ENCODE measurements around the gene SPATA6.
"Not testable (repeated sequence)": the region's sequence is repeated elsewhere in the genome, so short reads cannot be mapped to it uniquely, and the experiment has no call there.

Gene SPATA6

DNA sequence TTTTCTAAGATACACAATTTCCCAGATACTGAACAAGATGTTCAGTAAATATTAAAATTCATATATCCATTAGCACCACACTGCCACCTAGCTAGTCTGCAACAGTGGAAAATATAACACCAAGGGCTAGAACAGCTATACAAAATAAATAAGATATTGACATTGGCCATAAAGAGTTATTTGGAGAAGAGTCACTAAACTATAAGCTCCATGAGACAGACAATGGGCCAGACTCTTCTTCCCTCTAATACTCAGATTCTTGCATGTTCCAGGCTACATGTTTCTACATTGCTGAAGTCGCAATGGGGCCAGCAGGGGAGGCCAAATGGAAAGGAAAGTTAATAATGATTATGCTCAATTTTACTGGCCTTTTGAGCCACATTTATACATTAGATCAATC lies 21.5 kb downstream of the SPATA6 start:
- no peak for DNase-seq

DNA sequence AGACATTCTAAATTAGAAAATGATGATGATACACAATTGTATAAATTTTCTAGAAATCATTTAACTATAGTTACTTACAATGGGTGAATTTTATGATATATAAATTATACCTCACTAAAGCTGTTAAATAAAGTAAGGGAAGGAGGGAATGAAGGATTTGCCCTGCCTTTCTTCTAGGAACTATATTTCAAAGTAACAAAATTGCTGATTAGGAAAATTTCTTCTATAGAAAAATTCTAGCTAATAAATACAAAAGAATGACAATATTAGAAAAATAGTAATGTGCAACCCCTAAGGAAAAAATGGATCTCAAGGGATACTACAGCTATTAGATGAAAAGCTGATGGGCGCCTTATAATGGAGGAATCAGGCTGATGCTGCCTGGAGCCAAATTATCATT lies 23.1 kb downstream of the SPATA6 start:
- no peak for DNase-seq

DNA sequence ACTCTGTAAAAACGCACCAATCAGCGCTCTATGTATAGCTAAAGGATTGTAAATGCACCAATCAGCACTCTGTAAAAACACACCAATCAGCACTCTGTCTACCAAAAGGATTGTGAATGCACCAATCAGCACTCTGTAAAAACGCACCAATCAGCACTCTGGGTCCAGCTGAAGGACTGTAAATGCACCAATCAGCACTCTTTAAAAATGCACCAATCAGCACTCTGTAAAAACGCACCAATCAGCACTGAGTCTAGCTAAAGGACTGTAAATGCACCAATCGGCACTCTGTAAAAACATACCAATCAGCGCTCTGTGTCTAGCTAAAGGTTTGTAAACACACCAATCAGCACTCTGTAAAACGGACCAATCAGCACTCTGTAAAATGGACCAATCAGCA lies 27.8 kb downstream of the SPATA6 start:
- DNase-seq: not testable (repeated sequence)

DNA sequence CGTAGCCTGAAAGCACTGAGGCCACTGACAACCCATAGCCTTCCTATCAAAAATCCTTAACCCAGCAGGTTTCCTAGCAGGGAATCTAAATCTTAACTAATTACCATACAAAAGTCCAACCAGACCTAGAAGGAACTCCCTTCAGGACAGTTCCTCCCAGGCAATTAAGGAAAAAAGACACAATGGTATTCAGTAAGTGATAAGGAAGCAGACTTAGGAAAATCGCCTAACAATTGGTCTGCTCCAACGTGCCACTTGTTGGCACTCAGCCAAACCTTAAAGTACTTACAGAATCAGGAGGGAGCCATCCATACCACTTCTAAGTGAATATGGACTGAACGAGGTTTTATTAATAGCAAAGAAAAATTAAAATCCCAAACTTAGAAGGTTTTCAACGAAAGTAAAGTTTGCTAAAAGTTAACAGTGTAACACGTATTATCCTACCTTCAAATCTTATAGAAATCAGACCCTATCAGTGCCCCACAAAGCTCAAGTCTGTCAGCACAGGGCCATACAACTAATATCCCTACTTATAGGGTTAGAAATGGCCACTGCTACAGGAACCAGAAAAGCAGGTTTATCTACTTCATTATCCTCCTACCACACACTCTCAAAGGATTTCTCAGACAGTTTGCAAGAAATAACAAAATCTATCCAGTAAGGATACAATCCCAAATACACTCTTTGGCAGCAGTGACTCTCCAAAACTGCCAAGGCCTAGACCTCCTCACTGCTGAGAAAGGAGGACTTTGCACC lies 29.0 kb downstream of the SPATA6 start:
- DNase-seq: no peak

DNA sequence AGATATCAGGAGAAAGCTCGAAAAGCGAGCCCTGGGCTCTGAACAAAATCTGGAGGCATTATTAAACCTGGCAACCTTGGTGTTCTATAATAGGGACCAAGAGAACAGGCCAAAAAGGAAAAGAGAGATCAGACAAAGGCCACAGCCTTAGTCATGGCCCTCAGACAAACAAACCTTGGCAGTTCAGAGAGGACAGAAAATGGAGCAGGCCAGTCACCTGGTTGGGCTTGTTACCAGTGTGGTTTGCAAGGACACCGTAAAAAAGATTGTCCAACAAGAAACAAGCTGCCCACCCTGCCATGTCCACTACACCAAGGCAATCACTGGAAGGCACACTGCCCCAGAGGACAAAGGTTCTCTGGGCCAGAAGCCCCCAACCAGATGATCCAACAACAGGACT lies 31.2 kb downstream of the SPATA6 start:
- not testable (repeated sequence) for DNase-seq

DNA sequence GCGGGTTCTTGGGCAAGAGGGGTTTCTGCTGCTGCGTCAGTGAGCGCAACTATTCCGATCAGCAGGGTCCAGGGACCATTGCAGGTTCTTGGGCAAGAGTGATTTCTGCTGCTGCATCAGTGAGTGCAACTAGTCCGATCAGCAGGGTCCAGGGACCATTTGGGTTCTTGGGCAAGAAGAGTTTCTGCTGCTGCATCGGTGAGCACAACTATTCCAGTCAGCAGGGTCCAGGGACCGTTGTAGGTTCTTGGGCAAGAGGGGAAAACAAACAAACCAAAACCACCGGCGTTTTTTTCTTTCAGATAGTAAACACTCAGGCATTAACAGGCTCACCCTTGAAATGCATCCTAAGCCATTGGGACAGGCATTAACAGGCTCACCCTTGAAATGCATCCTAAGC lies 32.6 kb downstream of the SPATA6 start:
- DNase-seq: no peak

DNA sequence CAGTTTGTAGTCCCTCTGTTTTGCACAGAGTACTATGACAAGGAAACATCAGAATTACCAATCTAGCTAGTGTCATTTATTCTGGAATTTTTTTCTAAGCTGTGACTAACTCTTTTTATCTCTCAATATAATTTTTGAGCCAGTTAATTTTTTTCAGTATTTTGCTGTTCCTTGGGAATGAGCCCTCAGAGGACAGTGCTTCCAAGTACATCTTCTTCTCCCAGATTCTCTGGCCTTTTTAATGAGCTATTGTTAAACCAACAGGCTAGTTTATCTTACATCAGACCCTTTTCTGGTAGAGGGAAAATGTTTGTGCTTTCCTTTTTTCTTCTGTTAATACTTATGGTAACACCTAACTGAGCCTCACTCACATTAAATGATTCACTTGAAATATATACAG lies 34.6 kb downstream of the SPATA6 start:
- not testable (repeated sequence) for DNase-seq

DNA sequence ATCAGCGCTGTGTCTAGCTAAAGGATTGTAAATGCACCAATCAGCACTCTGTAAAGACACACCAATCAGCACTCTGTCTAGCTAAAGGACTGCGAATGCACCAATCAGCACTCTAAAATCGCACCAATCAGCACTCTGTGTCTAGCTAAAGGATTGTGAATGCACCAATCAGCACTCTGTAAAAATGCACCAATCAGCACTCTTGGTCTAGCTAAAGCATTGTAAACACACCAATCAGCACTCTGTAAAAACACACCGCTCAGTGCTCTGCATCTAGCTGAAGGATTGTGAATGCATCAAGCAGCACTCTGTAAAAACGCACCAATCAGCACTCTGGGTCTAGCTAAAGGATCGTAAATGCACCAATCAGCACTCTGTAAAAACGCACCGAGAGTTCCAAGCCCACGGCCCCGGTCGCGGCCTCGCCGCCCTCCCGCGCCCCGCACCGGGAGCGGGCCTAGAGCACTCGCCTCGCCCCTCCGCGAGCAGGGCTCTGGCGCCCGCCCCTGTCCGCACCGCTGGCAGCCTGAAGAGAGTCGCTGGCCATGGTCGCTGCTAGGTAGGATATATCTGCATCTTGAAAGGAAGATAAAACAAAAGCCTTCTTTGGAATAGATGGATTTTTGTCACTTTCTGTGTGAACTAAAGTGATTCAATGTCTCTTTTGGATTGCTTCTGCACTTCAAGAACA lies 36.5 kb downstream of the SPATA6 start:
- DNase-seq: not testable (repeated sequence)

DNA sequence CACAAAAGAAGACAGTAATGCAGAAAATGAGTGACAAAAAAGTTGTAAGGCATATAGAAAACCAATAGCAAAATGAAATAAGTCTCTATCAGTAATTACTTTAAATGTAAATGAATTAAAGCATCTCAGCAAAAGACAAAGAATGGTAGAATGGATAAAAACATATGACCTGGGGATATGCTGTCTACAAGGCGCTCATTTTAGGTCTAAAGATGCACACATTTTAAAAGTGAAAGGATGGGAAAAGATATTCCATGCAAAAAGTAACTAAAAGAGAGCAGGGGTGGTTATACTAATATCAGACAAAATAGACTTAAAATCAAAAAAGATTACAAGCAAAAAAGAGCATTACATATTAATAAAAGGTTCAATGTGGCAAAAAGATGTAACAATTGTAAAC lies 41.2 kb downstream of the SPATA6 start:
- no peak for DNase-seq

DNA sequence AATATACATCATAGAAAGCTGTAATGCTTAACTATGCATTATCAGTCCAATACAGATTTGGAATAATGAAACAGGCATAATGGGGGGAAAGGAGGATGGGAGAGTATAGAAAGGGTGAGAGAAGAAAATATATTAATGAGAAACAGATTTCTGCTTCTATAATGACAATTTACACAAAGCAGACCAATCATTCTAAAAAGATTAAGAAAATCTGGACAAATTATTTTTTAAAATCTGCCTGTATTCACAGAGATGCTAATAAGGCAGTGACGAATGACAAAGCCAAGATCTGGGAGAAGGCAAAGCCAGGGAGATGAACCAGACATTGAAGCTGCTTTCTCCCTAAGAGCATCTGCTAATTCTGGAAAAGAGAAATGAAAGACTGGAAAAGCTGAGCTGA lies 50.0 kb downstream of the SPATA6 start:
- no peak for DNase-seq

DNA sequence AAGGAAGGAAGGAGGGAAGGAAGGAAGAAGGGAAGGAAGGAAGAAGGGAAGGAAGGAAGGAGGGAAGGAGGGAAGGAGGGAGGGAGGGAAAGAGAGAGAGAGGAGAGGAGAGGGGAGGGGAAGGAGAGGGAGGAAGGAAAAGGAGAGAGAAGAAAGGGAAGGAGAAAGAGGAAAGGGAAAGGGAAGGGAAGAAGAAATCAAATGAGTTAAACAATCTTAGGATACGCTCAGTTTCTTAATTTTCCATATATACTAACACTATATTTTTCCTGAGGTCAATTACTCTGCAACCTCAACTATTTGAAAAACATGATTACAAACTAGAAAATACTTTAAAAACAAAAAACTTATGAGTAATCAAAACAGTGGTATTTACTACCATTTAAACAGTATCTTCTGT lies 53.3 kb downstream of the SPATA6 start:
- DNase-seq: no peak

DNA sequence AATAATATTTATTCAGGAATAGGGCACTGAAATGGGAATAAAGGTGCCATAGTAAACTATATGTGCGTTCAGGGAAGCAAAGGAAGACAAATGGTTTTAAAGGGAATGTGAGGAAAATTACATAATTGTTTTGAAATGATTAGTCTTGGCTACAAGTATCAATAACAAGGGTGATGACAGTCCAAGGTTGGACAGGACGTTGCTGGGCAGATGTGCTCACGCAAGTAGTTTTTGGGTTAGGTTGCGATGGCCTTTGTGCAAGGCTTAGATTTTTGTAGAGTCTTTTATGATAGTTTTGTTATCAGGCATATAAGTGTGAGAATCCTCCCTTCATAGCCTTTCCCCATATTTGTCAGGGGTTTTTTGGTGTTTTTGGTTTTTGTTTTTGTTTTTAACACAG lies 57.0 kb downstream of the SPATA6 start:
- no peak for DNase-seq

DNA sequence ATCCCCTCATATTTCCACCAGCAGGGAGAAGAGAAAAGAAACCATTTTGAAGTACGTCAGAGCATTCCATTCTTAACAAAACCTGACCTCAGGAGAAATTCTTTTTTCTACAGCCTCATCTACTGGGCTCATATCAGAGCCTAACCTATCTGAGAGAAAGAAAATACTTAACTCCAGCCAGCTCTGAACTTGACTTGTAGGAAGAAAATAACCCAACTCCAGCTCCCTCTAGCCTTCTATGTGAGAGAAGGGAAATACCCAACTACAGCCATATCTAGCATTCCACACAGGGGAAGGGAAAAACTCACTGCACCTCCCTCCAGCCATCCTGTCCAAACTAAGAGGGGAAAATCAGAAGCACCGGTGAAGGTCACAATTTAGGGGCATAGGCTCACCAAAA lies 57.7 kb downstream of the SPATA6 start:
- DNase-seq: no peak

DNA sequence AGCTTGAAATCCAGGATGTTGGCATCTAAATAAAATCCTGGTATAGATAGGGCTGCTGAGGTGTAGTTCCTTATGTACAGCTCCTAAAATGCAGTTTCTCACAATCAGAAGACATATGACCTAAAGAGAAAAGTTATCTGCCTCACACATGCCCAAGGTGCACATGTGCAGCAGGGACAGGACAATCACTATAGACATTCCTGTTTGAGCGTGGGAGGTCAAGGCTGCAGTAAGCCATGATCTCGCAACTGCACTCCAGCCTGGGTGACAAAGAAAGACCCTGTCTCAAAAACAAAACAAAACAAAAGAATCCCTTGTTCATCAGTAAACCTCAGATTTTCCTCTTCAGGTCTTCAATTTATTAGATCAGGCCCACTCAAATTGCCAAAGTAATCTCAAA lies 66.1 kb downstream of the SPATA6 start:
- DNase-seq: no peak

DNA sequence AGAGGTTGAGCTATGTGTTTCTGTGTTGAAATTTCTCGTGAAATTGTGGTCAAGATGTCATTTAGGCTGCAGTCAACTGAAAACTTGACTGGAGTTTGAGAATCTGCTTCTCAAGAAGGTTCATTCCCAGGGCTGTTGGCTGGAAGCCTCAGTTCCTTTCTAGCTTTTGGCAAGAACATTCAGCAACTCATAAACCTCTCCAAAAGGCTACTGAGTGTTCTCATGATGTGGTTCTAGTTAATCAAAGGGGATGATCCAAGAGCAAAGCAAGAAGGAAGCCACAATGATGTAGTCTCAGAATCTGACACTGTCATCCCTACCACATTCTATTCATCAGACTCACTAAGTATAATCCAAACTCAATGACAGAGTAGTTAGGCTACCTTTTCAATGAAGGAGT lies 66.6 kb downstream of the SPATA6 start:
- DNase-seq: no peak

DNA sequence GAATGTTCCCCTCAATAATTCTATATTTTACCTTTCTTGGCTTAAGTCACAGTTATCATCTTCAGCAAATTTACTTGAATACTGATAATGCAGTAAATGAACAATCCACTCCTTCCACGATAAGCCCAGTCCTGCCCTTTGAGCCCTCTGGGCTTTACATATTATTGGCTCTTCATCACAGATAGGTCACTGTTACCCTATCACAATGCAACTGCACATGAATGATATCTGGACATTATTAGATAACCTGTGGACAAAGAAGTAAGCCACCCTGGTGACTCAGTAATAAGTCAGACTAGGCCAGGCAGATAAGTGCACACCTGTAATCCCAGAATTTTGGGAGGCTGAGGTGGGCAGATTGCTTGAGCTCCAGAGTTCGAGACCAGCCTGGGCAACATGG lies 69.4 kb downstream of the SPATA6 start:
- DNase-seq: no peak

DNA sequence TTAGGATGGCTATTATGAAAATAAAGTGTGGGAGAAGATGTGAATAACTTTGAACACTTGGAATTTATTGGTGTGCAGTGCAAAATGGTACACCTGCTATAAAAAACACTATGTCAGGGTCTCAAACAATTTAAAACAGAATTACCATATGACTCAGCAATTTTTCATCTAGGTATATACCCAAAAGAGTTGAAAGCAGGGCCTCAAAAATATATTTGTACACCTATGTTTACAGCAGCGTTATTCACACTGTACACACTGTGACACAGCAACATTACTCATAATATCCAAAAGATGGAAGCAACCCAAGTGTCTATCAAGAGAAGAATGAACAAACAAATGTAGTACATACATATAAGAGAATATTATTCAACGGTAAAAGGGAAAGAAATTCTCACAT lies 75.8 kb downstream of the SPATA6 start:
- no peak for DNase-seq

DNA sequence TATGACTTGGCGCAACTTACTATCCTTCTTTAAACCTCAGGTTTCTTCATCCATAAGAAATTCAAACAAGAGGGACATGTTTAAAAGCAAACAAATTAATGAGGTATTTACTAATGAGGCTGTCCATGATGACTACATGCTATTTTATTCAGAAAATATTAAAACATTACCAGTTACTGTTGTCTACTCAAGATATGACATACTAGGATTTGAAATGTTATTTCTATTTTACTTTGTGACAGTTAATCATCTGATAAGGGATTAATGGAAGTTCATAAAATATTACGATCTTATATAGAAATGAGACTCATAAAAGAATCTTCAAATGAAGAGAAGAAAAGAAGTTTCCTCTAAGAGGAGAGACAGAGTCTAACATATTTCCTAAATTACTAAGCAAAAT lies 80.1 kb downstream of the SPATA6 start:
- DNase-seq: no peak

DNA sequence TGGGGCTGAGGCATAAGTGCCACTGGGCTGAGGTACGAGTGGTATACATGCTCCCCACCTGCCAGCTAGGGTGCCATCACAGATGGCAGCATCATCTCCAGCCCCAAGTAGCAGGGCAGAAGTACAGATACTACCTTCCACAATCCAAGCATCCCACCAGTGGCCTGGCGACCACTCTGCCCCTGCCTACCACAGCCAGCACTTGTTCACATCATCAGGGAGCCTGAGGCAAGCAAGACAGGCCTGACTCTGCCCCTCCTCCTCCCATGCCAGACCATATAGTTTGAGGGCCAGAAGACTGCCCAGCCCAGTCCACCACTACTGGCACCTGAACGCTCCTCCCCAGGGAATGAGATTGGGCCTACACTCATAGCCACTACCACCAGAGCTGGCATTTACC lies 84.6 kb downstream of the SPATA6 start:
- no peak for DNase-seq

DNA sequence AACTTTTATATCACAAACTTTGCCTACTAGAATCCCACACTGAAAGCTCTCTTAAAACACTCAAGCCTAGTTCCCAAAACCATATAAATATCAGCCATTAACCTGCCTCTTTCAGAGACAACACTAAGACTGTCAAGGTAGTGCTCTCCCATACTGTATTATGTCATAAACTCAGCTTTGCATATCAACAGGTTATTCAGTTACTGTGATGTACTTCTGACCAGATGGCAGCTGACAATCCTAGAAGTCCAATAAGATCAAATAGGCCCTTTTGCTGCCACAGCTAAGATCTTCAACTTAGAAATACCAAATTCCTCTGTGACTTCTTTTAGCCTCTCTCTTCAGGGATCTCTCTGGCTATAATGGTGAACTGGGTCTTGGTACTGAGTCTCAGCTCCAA lies 97.2 kb downstream of the SPATA6 start:
- DNase-seq: no peak

DNA sequence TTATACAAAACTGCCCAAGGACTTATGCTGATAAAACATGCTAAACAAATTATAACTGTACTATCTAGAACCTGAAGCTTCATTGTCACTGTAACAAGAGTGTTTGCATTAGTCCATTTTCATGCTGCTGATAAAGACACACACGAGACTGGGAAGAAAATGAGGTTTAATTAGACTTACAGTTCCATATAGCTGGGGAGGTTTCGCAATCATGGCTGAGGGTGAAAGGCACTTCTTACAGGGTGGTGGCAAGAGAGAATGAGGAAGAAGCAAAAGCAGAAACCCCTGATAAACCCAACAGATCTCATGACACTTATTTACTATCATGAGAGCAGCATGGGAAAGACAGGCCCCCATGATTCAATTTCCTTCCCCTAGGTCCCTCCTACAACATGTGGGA lies 100.4 kb downstream of the SPATA6 start:
- no peak for DNase-seq

DNA sequence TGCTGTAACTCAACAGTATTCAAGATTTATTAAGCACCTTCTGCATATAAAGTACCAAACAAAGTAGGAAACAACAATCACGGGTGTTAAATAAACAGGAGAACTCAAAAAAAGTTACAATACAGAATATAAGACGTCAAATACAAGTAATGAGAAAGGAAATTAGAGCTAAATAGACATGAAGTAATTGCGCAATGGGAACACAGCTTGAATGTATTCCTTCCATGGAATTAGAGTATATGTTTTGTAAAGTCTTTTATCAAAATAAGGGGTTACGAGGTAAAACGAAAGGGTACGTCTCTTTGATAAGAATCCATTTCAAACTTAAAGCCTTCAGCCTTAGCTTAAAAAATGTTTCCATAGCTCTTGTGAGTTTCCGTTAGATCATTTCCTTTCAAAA lies 109.1 kb downstream of the SPATA6 start:
- no peak for DNase-seq

DNA sequence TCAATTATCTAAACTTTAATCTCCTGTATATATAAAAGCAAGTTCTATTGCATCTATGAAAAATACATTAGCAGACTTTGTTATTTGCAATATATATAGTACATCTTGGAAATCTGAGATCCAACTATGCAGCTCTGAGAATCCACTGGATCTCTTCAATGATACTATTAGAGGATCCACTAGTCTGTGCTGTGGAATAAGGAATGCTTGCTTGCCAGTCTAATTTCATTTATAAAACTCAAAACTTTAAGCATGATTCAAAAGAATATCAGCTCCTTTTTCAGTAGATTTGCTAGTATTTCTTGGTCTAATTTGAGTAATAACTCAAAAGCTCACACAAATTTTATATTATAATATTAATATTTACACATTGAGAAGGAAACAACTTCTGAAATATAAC lies 115.1 kb downstream of the SPATA6 start:
- DNase-seq: no peak

DNA sequence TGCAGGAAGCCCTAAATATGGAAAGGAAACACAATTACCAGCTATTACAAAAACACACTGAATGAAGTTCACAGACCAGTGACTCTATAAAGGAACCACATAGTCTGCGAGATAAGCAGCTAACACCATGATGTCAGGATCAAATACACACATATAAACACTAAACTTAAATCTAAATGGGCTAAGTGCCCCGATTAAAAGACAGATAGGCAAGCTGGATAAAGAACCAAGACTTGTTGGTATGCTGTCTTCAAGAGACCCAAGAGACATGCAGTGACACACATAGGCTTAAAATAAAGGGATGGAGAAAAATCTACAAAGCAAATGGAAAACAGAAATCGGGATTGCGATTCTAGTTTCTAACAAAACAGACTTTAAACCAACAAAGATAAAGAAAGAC lies 127.6 kb downstream of the SPATA6 start:
- no peak for DNase-seq

DNA sequence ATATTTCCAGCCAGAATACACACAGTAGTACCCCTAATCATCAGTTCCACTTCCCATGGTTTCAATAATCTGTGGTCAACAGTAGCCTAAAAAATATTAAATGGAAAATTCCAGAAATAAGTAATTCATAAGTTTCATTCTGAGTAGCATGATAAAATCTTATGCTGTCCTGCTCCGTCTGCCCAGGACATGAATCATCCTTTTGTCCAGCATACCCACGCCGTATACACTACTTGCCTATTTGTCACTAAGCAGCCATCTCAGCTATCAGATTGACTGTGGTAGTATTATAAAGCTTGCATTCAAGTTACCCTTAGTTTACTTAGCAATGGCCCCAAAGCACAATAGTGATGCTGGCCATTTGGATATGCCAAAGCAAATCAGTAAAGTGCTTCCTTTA lies 130.8 kb downstream of the SPATA6 start:
- DNase-seq: no peak

Data from stimulated activated CD4-positive, alpha-beta T cell treated with anti-CD3 and anti-CD28 coated beads, Interleukin-2, amount 100 ng/mL, for 24 hours (primary cell).